NCI-H2227 treated with DMSO at 0.1 percent for 48 hours (cell line): ENCODE data around the gene PES1.
"Not testable (repeated sequence)": the region's sequence is repeated elsewhere in the genome, so short reads cannot be mapped to it uniquely, and the experiment has no call there.

Experiments used
- DNase-seq: peaks from one replicate; lab custom pipeline; 2025; lab: John Stamatoyannopoulos, UW

Gene PES1

GRCh38 chr22:30591588-30592359, at the start of gene PES1:
Gene PES1, minus strand, starts transcription at chr22:30591910. Its CDS starts 77 bp downstream, at chr22:30591833.
- peak; percentile 97 for DNase-seq

GRCh38 chr22:30640839-30641430, 49.2 kb upstream of the PES1 start:
- DNase-seq, result no peak

GRCh38 chr22:30640361-30640760, 48.7 kb upstream of the PES1 start:
- no peak for DNase-seq

- no peak for DNase-seq
These were observed 46.0 kb upstream of the PES1 start for GRCh38 chr22:30637701-30638114.

- DNase-seq, result no peak
These were observed 44.7 kb upstream of the PES1 start for GRCh38 chr22:30636226-30637077.

- DNase-seq, result peak; percentile 68
These were observed 43.8 kb upstream of the PES1 start, which contains the start of gene SLC35E4 for GRCh38 chr22:30635273-30636225. Gene SLC35E4, plus strand, starts transcription at chr22:30635781. Its CDS starts 670 bp downstream, at chr22:30636451.

GRCh38 chr22:30634471-30635233, 42.9 kb upstream of the PES1 start:
- peak; percentile 66 for DNase-seq

GRCh38 chr22:30631469-30631868, 39.8 kb upstream of the PES1 start:
- DNase-seq, result not testable (repeated sequence)

GRCh38 chr22:30628491-30628890, 36.8 kb upstream of the PES1 start:
- no peak for DNase-seq

GRCh38 chr22:30627471-30627870, 35.8 kb upstream of the PES1 start:
- DNase-seq, result no peak

GRCh38 chr22:30626413-30626812, 34.7 kb upstream of the PES1 start:
- DNase-seq, result no peak

GRCh38 chr22:30619909-30620308, 28.2 kb upstream of the PES1 start:
- not testable (repeated sequence) for DNase-seq

- no peak for DNase-seq
These were observed 26.1 kb upstream of the PES1 start for GRCh38 chr22:30617819-30618218.

- DNase-seq, result no peak
These were observed 23.8 kb upstream of the PES1 start for GRCh38 chr22:30615543-30615954.

GRCh38 chr22:30614879-30615278, 23.2 kb upstream of the PES1 start:
- DNase-seq, result no peak

- DNase-seq, result no peak
These were observed 22.6 kb upstream of the PES1 start for GRCh38 chr22:30614268-30614667.

GRCh38 chr22:30612789-30613188, 21.1 kb upstream of the PES1 start:
- no peak for DNase-seq

GRCh38 chr22:30611197-30611596, 19.5 kb upstream of the PES1 start:
- DNase-seq, result no peak

GRCh38 chr22:30610299-30610698, 18.6 kb upstream of the PES1 start:
- no peak for DNase-seq
